Hepatocyte (in vitro differentiated cells): Measurements from ENCODE around the gene TMEM245. TPM values are rescaled to one million over a fixed set of nuclear protein-coding genes. Genes with fewer than 3 reads are reported as not detected.

Experiments
- DNase-seq: peaks from one replicate; pipeline ENCODE4 v3.0.0-alpha.2; 2016; ENCODE audit warnings: low spot score
- H2AFZ ChIP-seq: fragments of 200-600 bp; sonication (generic); 2 replicates; pipeline ENCODE4 v1.6.0; 2016; ENCODE audit warnings: antibody characterized with exemption, mild to moderate bottlenecking
- H3K27ac ChIP-seq: fragments of 200-600 bp; sonication (generic); 2 replicates; pipeline ENCODE4 v1.5.1; 2016; ENCODE audit warnings: mild to moderate bottlenecking
- H3K27me3 ChIP-seq: fragments of 200-600 bp; sonication (generic); 2 replicates; pipeline ENCODE4 v1.6.1; 2016
- H3K36me3 ChIP-seq: fragments of 200-600 bp; sonication (generic); replicated peaks from 2 replicates; pipeline ENCODE4 v1.5.1; 2016; ENCODE audit warnings: low read depth; ENCODE audit not compliant: insufficient read depth
- H3K4me1 ChIP-seq: fragments of 200-600 bp; sonication (generic); 2 replicates; pipeline ENCODE4 v1.5.1; 2016; ENCODE audit warnings: mild to moderate bottlenecking, moderate library complexity; ENCODE audit not compliant: insufficient read depth
- H3K4me2 ChIP-seq: fragments of 200-600 bp; sonication (generic); 2 replicates; pipeline ENCODE4 v1.6.0; 2016
- H3K4me3 ChIP-seq: fragments of 200-600 bp; sonication (generic); 2 replicates; pipeline ENCODE4 v1.5.1; 2016; ENCODE audit warnings: mild to moderate bottlenecking
- H3K79me2 ChIP-seq: fragments of 200-600 bp; sonication (generic); 2 replicates; pipeline ENCODE4 v1.6.0; 2017; ENCODE audit warnings: mild to moderate bottlenecking
- H3K9me2 ChIP-seq: fragments of 200-600 bp; sonication (generic); replicated peaks from 2 replicates; pipeline ENCODE4 v1.6.0; 2017; ENCODE audit warnings: mild to moderate bottlenecking; ENCODE audit not compliant: insufficient read depth
- H3K9me3 ChIP-seq: fragments of 200-600 bp; sonication (generic); 2 replicates; pipeline ENCODE4 v1.5.1; 2016; ENCODE audit warnings: low read depth, mild to moderate bottlenecking
- H4K20me1 ChIP-seq: fragments of 200-600 bp; sonication (generic); 2 replicates; pipeline ENCODE4 v1.6.0; 2016; ENCODE audit warnings: mild to moderate bottlenecking; ENCODE audit not compliant: insufficient read depth, poor library complexity, severe bottlenecking
- CTCF ChIP-seq: fragments of 200-600 bp; sonication (generic); IDR thresholded peaks from 2 replicates; pipeline ENCODE4 v1.5.1; 2016; ENCODE audit warnings: antibody characterized with exemption, mild to moderate bottlenecking; ENCODE audit not compliant: poor library complexity
- EZH2 ChIP-seq: fragments of 200-600 bp; sonication (generic); IDR thresholded peaks from 2 replicates; pipeline ENCODE4 v1.6.1; 2016; ENCODE audit warnings: antibody characterized with exemption, mild to moderate bottlenecking, borderline replicate concordance
- EZH2phosphoT487 ChIP-seq: fragments of 200-600 bp; sonication (generic); IDR thresholded peaks from one replicate; pipeline ENCODE4 v1.6.1; 2018; ENCODE audit warnings: antibody characterized with exemption, mild to moderate bottlenecking, low read depth, moderate library complexity; ENCODE audit not compliant: unreplicated experiment, severe bottlenecking
- WGBS: methylation state at CpG from one replicate; pipeline ENCODE4 v1.1.6; 2016; ENCODE audit warnings: low lambda C conversion rate; ENCODE audit errors: missing lambda C conversion rate; 5-methylcytosine and 5-hydroxymethylcytosine counted together
- polyA plus RNA-seq: library from polyadenylated mRNA; unstranded; fragments of >200 nt; fragmentation: Nextera tagmentation; extraction: Ambion mirVana; gene quantifications from 2 replicates; pipeline ENCODE4 v1.2.1, GENCODE V29; 2016
- total RNA-seq: library from RNA; depleted of rRNA; stranded (reverse); fragments of >200 nt; gene quantifications from 2 replicates; pipeline ENCODE4 v1.2.3, GENCODE V29; 2014

The TMEM245 gene
- total and polyA plus RNA-seq, 2 experiments from 2014 or later, result 63.5 to 122 TPM

- H3K27ac ChIP-seq, result peak overlapping the region; percentile 1
- peaks cover 2% of the 10 kb centered on the region for H3K4me1 ChIP-seq
- H4K20me1 ChIP-seq, result no peaks in the 10 kb centered on the region
- H3K9me3 ChIP-seq, result no peaks in the 10 kb centered on the region
- H3K9me2 ChIP-seq, result no peaks in the 10 kb centered on the region
- 92% methylated on average over 6 of the region's 6 CpGs for WGBS
- no peak for DNase-seq
- no peaks in the 10 kb centered on the region for H3K36me3 ChIP-seq
- H2AFZ ChIP-seq, result no peak overlapping the region
- no peak overlapping the region for H3K4me3 ChIP-seq
- no peaks in the 10 kb centered on the region for H3K79me2 ChIP-seq
- no peak for TF ChIP-seq EZH2
- TF ChIP-seq EZH2phosphoT487, result no peak
- no peak for TF ChIP-seq CTCF
- H3K4me2 ChIP-seq, result no peak overlapping the region
- no peaks in the 10 kb centered on the region for H3K27me3 ChIP-seq
Observed at GRCh38 chr9:109036744-109037680, 82.7 kb downstream of the TMEM245 start.

- peaks cover 2% of the 10 kb centered on the region for H3K4me1 ChIP-seq
- no peaks in the 10 kb centered on the region for H3K9me3 ChIP-seq
- H3K9me2 ChIP-seq, result no peaks in the 10 kb centered on the region
- no peaks in the 10 kb centered on the region for H4K20me1 ChIP-seq
- H3K4me3 ChIP-seq, result no peak overlapping the region
- no peaks in the 10 kb centered on the region for H3K36me3 ChIP-seq
- whole genome bisulfite sequencing, result 75% methylated on average over 2 of the region's 2 CpGs
- peak overlapping the region; percentile 1 for H3K27ac ChIP-seq
- H3K79me2 ChIP-seq, result peaks cover 6% of the 10 kb centered on the region
- DNase-seq, result no peak
- no peaks in the 10 kb centered on the region for H3K27me3 ChIP-seq
- no peak overlapping the region for H3K4me2 ChIP-seq
- TF ChIP-seq EZH2phosphoT487 (no peak), EZH2 (no peak), CTCF (no peak)
- H2AFZ ChIP-seq, result no peak overlapping the region
Observed at GRCh38 chr9:109035684-109036423, 83.9 kb downstream of the TMEM245 start.

GRCh38 chr9:109033941-109034700, 85.6 kb downstream of the TMEM245 start:
- no peak for DNase-seq
- Histone ChIP-seq H4K20me1 (no peaks in the 10 kb centered on the region), H3K27ac (no peak overlapping the region), H3K4me2 (no peak overlapping the region), H3K4me3 (no peak overlapping the region), H2AFZ (no peak overlapping the region), H3K36me3 (no peaks in the 10 kb centered on the region), H3K4me1 (peaks cover 2% of the 10 kb centered on the region), H3K27me3 (no peaks in the 10 kb centered on the region), H3K9me3 (no peaks in the 10 kb centered on the region), H3K79me2 (peaks cover 8% of the 10 kb centered on the region), H3K9me2 (no peaks in the 10 kb centered on the region)
- WGBS, result 89% methylated on average over 6 of the region's 6 CpGs
- no peak for TF ChIP-seq EZH2phosphoT487
